Measurements from ENCODE around the gene TKT. TPM values are rescaled to one million over a fixed set of nuclear protein-coding genes. Genes with fewer than 3 reads are reported as not detected.

The TKT gene
- total and polyA plus RNA-seq, 2 of the 8 experiments (the other 6 are each of a cell fraction or from before 2014, with no cell fraction given), result 418 to 986 TPM

- TF ChIP-seq SP1 (IDR thresholded peaks at IDR 0.05; ENCODE audit: low read depth, low read length), result no peak
- TF ChIP-seq NANOG (IDR thresholded peaks at IDR 0.05; ENCODE audit: insufficient read depth, low read depth, low read length, poor library complexity, severe bottlenecking), result no peak
- TF ChIP-seq KDM1A (IDR thresholded peaks at IDR 0.05; ENCODE audit: borderline replicate concordance, low read length), result no peak
- TF ChIP-seq SIX5 (IDR thresholded peaks at IDR 0.05; ENCODE audit: low read depth, low read length), result no peak
- TF ChIP-seq MAFK (IDR thresholded peaks at IDR 0.05; ENCODE audit: low read depth, low read length), result no peak
- TF ChIP-seq TAF1 (IDR thresholded peaks at IDR 0.05; ENCODE audit: low read depth, low read length), result no peak
- TF ChIP-seq GTF2F1 (IDR thresholded peaks at IDR 0.05; ENCODE audit: borderline replicate concordance, low read depth, low read length), result no peak
- no peak for TF ChIP-seq TCF12 (IDR thresholded peaks at IDR 0.05; ENCODE audit: low read depth, low read length)
- TF ChIP-seq EGR1 (IDR thresholded peaks at IDR 0.05; ENCODE audit: borderline replicate concordance, low read depth, low read length), result no peak
- no peak for TF ChIP-seq EP300 (IDR thresholded peaks at IDR 0.05; ENCODE audit: borderline replicate concordance in 1 of 2, low read depth in 2 of 2, low read length in 2 of 2)
- TF ChIP-seq TBP (IDR thresholded peaks at IDR 0.05; ENCODE audit: low read depth, low read length), result peak; percentile 36; the same call in 1 of the 2 replicates
- peak; percentile 99 for TF ChIP-seq MAX (IDR thresholded peaks at IDR 0.05)
- TF ChIP-seq, protein P1, sequence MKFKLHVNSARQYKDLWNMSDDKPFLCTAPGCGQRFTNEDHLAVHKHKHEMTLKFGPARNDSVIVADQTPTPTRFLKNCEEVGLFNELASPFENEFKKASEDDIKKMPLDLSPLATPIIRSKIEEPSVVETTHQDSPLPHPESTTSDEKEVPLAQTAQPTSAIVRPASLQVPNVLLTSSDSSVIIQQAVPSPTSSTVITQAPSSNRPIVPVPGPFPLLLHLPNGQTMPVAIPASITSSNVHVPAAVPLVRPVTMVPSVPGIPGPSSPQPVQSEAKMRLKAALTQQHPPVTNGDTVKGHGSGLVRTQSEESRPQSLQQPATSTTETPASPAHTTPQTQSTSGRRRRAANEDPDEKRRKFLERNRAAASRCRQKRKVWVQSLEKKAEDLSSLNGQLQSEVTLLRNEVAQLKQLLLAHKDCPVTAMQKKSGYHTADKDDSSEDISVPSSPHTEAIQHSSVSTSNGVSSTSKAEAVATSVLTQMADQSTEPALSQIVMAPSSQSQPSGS (IDR thresholded peaks at IDR 0.05; ENCODE audit: low read length), result no peak
- no peak for TF ChIP-seq EZH2 (IDR thresholded peaks at IDR 0.05; ENCODE audit: low read depth, low read length, severe bottlenecking)
- TF ChIP-seq PHF8 (conservative IDR thresholded peaks at IDR 0.05; ENCODE audit: low read depth, low read length), result no peak
- peak; percentile 90 to 92 for TF ChIP-seq RAD21 (IDR thresholded peaks at IDR 0.05 in 1 of 2, conservative IDR thresholded peaks at IDR 0.05 in 1 of 2; ENCODE audit: low read depth in 2 of 2, low read length in 2 of 2)
- peak; percentile 51; the same call in 1 of the 2 replicates for TF ChIP-seq BACH1 (IDR thresholded peaks at IDR 0.05; ENCODE audit: low read length)
- no peak for TF ChIP-seq JUND (IDR thresholded peaks at IDR 0.05; ENCODE audit: low read length)
- TF ChIP-seq SP4 (IDR thresholded peaks at IDR 0.05; ENCODE audit: low read length), result 0 out of 2 replicates have a peak, but pooled peaks have one; percentile 25
- TF ChIP-seq RFX5 (IDR thresholded peaks at IDR 0.05; ENCODE audit: borderline replicate concordance, low read depth, low read length), result no peak
- no peak for TF ChIP-seq RXRA (IDR thresholded peaks at IDR 0.05; ENCODE audit: insufficient read depth, low read depth, low read length)
Observed at GRCh38 chr3:53195602-53196574, 59.9 kb downstream of the TKT start (continued).

Measured in H1 (cell line).